Measurements from ENCODE around the gene MYBBP1A.

Gene MYBBP1A

GRCh38 chr17:4583782-4584100 lies 28.6 kb upstream of the MYBBP1A start:
- ATAC-seq, result peak; percentile 75
- TF ChIP-seq BACH2 (CRISPR knock-in tag; IDR thresholded peaks at IDR 0.05; ENCODE audit: borderline replicate concordance) (no peak), PPARA (CRISPR knock-in tag; IDR thresholded peaks at IDR 0.05; ENCODE audit: borderline replicate concordance) (no peak), ZNF70 (CRISPR knock-in tag; IDR thresholded peaks at IDR 0.05) (no peak), CREB5 (CRISPR knock-in tag; IDR thresholded peaks at IDR 0.05; ENCODE audit: low read depth) (no peak), POU6F1 (CRISPR knock-in tag; IDR thresholded peaks at IDR 0.05; ENCODE audit: borderline replicate concordance, low read depth) (no peak), TCF4 (CRISPR knock-in tag; IDR thresholded peaks at IDR 0.05; ENCODE audit: borderline replicate concordance) (no peak), RARB (CRISPR knock-in tag; IDR thresholded peaks at IDR 0.05) (no peak), ESRRG (CRISPR knock-in tag; IDR thresholded peaks at IDR 0.05) (no peak), OSR1 (CRISPR knock-in tag; IDR thresholded peaks at IDR 0.05) (no peak), SNAI2 (CRISPR knock-in tag; IDR thresholded peaks at IDR 0.05) (no peak), ISL1 (CRISPR knock-in tag; IDR thresholded peaks at IDR 0.05) (no peak), ARNTL (CRISPR knock-in tag; IDR thresholded peaks at IDR 0.05; ENCODE audit: borderline replicate concordance, low read depth) (no peak), TOX (CRISPR knock-in tag; IDR thresholded peaks at IDR 0.05; ENCODE audit: borderline replicate concordance) (no peak), ZNF8 (CRISPR knock-in tag; IDR thresholded peaks at IDR 0.05) (no peak), GLIS3 (CRISPR knock-in tag; IDR thresholded peaks at IDR 0.05) (no peak)

DNA sequence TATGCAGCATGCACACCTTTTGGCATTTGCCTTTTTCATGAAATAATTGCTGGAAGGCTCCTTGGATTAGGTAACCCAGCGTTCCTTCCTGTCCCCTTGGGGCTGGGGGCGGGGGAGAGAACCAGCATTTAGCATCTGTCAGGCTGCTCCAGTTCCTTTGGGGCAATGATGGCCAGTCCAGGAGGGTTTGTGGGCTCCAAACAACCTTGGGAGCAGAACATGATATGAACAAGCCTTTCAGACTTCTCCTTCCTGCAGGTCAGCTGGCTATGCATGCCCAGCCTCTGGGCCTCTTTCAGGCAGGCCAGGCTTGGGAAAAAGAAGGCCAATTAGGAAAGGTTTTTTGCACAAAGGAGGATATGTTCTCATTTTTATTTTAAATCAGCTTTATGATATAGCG lies 28.0 kb upstream of the MYBBP1A start:
- TF ChIP-seq ZNF70 (CRISPR knock-in tag; IDR thresholded peaks at IDR 0.05) (no peak), TOX (CRISPR knock-in tag; IDR thresholded peaks at IDR 0.05; ENCODE audit: borderline replicate concordance) (no peak), GLIS3 (CRISPR knock-in tag; IDR thresholded peaks at IDR 0.05) (no peak), BACH2 (CRISPR knock-in tag; IDR thresholded peaks at IDR 0.05; ENCODE audit: borderline replicate concordance) (no peak), CSDC2 (CRISPR knock-in tag; IDR thresholded peaks at IDR 0.05) (no peak), ZNF8 (CRISPR knock-in tag; IDR thresholded peaks at IDR 0.05) (no peak), ESRRG (CRISPR knock-in tag; IDR thresholded peaks at IDR 0.05) (no peak), PPARA (CRISPR knock-in tag; IDR thresholded peaks at IDR 0.05; ENCODE audit: borderline replicate concordance) (no peak), SNAI2 (CRISPR knock-in tag; IDR thresholded peaks at IDR 0.05) (no peak), ZFP30 (CRISPR knock-in tag; IDR thresholded peaks at IDR 0.05) (no peak), POU6F1 (CRISPR knock-in tag; IDR thresholded peaks at IDR 0.05; ENCODE audit: borderline replicate concordance, low read depth) (no peak), PATZ1 (CRISPR knock-in tag; IDR thresholded peaks at IDR 0.05; ENCODE audit: borderline replicate concordance) (no peak), ZFP3 (CRISPR knock-in tag; IDR thresholded peaks at IDR 0.05) (no peak), OSR1 (CRISPR knock-in tag; IDR thresholded peaks at IDR 0.05) (no peak), ARNTL (CRISPR knock-in tag; IDR thresholded peaks at IDR 0.05; ENCODE audit: borderline replicate concordance, low read depth) (no peak), CREB5 (CRISPR knock-in tag; IDR thresholded peaks at IDR 0.05; ENCODE audit: low read depth) (no peak)
- TF ChIP-seq, protein P1, sequence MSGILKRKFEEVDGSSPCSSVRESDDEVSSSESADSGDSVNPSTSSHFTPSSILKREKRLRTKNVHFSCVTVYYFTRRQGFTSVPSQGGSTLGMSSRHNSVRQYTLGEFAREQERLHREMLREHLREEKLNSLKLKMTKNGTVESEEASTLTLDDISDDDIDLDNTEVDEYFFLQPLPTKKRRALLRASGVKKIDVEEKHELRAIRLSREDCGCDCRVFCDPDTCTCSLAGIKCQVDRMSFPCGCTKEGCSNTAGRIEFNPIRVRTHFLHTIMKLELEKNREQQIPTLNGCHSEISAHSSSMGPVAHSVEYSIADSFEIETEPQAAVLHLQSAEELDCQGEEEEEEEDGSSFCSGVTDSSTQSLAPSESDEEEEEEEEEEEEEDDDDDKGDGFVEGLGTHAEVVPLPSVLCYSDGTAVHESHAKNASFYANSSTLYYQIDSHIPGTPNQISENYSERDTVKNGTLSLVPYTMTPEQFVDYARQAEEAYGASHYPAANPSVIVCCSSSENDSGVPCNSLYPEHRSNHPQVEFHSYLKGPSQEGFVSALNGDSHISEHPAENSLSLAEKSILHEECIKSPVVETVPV (CRISPR knock-in tag; IDR thresholded peaks at IDR 0.05), result no peak
- ATAC-seq, result no peak

DNA sequence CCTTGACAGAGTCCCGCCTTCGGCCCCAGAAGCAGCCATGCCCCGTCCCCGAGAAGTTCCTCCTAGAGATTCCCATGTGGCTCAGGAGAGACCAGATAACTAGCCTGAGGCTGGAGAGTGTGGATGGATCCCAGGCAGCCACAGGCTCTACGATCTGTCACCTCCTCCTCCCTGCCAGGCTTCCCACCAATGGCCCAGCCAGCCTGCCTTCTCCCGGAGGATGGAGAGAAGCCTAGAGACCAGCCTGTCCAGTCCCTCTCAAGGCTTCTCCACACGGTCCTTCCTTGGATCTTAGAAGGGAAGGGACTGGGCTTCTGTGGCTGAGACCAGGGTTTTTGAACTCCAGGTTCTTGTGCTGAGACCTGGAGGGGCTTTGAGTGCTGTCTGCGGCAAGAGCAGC lies 27.5 kb upstream of the MYBBP1A start:
- ATAC-seq, result no peak; the same call in 2 of the 3 replicates
- TF ChIP-seq SNAI2 (CRISPR knock-in tag; IDR thresholded peaks at IDR 0.05) (no peak), CSDC2 (CRISPR knock-in tag; IDR thresholded peaks at IDR 0.05) (no peak), ZC3H10 (CRISPR knock-in tag; IDR thresholded peaks at IDR 0.05) (no peak), ZNF565 (CRISPR knock-in tag; conservative IDR thresholded peaks at IDR 0.05; ENCODE audit: low read depth) (no peak), CREB5 (CRISPR knock-in tag; IDR thresholded peaks at IDR 0.05; ENCODE audit: low read depth) (no peak), ZNF70 (CRISPR knock-in tag; IDR thresholded peaks at IDR 0.05) (no peak), ARNTL (CRISPR knock-in tag; IDR thresholded peaks at IDR 0.05; ENCODE audit: borderline replicate concordance, low read depth) (no peak), ZFP3 (CRISPR knock-in tag; IDR thresholded peaks at IDR 0.05) (no peak), TOX (CRISPR knock-in tag; IDR thresholded peaks at IDR 0.05; ENCODE audit: borderline replicate concordance) (no peak)
- TF ChIP-seq, protein P1 (CRISPR knock-in tag; IDR thresholded peaks at IDR 0.05), result no peak
